Keratinocyte (primary cell): ENCODE data around the gene RAB21.
"Not testable (repeated sequence)": the region's sequence is repeated elsewhere in the genome, so short reads cannot be mapped to it uniquely, and the experiment has no call there.

Experiments used
- CTCF ChIP-seq, 3 experiments: IDR thresholded peaks in 1 of 3; conservative IDR thresholded peaks in 1 of 3; optimal IDR thresholded peaks in 1 of 3; 2 replicates in 2 of 3; 3 replicates in 1 of 3; pipeline versions ENCODE3 to v1.5.1; 2011; ENCODE audit warnings: low read length in 3 of 3, mild to moderate bottlenecking in 3 of 3, moderate library complexity in 2 of 3, control low read depth in 1 of 3, inconsistent platforms in 1 of 3; ENCODE audit not compliant: insufficient read depth in 2 of 3; ENCODE audit errors: extremely low read depth in 1 of 3
- EZH2 ChIP-seq: IDR thresholded peaks from one replicate; pipeline ENCODE4 v1.6.1; 2012; ENCODE audit warnings: inconsistent platforms, mild to moderate bottlenecking, low read length, moderate library complexity

- TF ChIP-seq EZH2; CTCF (optimal IDR thresholded peaks at IDR 0.05 in 1 of 3, IDR thresholded peaks at IDR 0.05 in 1 of 3, conservative IDR thresholded peaks at IDR 0.05 in 1 of 3; ENCODE audit: extremely low read depth in 1 of 3, insufficient read depth in 2 of 3, low read length in 3 of 3): not testable (repeated sequence)
Measured at GRCh38 chr12:71815242-71815641, 60.6 kb downstream of the RAB21 start.
